SK-N-SH (cell line): ENCODE data around the gene CPT1B.

Source experiments
- CTCF ChIP-seq: fragments of 200-600 bp; sonication (generic); IDR thresholded peaks from 2 replicates; pipeline ENCODE4 v1.6.1; 2017; ENCODE audit warnings: antibody characterized with exemption, mild to moderate bottlenecking, moderate library complexity
- JUND ChIP-seq: IDR thresholded peaks from 2 replicates; pipeline ENCODE4 v1.4.0; 2012
- TAF1 ChIP-seq: IDR thresholded peaks from 2 replicates; pipeline ENCODE4 v1.6.1; 2012; ENCODE audit warnings: low read depth, mild to moderate bottlenecking, low read length, moderate library complexity, borderline replicate concordance
- YY1 ChIP-seq: IDR thresholded peaks from 2 replicates; pipeline ENCODE4 v1.4.0; 2012; ENCODE audit warnings: low read depth, mild to moderate bottlenecking

- TF ChIP-seq YY1 (no peak), JUND (no peak), CTCF (no peak), TAF1 (no peak)
These were observed 51.1 kb downstream of the CPT1B start for GRCh38 chr22:50526834-50527801.
